Measurements from ENCODE around the gene MROH7.

MROH7 gene

DNA sequence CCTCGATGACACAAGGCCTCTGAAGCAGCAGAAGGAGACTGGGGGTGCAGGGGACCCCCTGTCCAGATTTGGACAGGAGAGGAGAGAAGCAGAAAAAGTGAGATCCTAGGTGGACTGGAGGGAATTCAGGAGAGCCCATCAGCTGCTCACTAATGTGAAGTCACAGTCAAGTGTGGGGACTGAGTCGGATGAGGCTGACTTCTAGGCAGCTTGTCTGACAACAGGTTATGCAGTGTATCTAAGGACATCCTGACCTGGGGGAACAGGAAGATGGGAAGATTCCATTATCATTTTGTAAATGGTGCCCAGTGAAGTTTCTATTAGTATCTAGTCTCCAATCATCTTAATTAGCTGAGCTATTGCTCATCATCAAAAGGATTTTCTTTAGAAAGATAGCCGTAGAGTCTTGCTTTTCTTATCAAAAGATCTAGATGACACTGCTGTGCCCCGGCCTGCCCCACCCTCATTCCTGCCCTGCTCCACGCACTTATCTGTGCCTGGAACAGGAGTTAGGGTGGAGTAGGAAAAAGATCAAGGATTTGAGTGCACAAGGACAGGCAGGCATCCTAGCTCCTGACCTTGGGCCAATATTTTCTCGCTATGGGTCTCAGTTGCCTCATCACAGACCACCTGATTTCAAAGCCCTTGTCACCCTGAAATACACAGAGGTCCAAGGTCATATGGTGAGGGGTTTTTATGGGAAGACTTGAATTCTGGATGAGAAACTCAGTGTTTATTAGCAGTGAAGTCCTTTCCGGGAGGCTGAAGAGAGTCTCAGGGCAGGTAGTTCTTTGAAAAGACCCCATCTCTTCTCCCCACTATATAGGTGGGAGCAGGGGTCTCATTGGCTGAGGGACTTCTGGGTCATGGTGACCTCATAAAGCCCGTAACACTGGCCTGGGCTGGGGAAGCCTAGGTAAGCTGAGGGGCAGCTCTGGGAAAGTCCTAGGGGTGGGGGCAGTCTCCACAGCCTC is at the start of gene MROH7:
TSS of gene MROH7 (plus strand) at position 924 of the 974 bp plus-strand sequence. CDS start 11,141 bp downstream, outside the sequence.
- DNase-seq (ENCODE audit: low spot score) = no peak

GRCh38 chr1:54593571-54594160 is 47.9 kb upstream of the MROH7 start:
- no peak for DNase-seq (ENCODE audit: low spot score)

GRCh38 chr1:54594463-54594862 is 47.1 kb upstream of the MROH7 start:
- DNase-seq (ENCODE audit: low spot score) = no peak

DNA sequence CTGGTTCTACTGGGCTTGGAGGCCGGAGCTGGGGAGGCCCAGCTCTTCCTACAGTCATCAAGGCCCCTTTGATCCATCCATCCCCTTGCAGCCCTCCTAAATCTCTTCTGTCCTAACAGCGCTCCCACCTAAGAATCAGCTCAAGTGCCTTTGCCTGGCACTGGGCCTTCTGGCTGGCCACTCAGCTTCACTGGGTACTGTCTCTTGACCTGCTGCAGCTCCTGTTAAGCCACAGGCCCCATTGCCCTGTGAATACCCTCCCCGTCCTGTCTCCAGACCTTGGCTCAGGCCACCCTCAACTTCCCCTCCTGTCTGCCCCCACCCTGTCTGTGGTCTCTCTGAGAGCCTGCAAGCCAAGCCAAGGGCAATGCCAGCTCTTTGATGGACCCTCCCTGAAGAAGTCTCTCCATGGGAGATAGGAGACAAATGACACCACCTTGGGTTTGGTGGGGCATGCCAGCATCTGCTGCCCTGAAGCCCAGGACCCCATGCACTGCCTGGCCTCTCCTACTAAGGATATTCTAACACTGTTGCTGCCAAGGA is 45.6 kb upstream of the MROH7 start:
- no peak for DNase-seq (ENCODE audit: low spot score)

- DNase-seq (ENCODE audit: low spot score) = no peak
Observed at GRCh38 chr1:54596756-54597155, 44.8 kb upstream of the MROH7 start.

GRCh38 chr1:54597455-54598030 is 44.0 kb upstream of the MROH7 start:
- no peak for DNase-seq (ENCODE audit: low spot score)

DNA sequence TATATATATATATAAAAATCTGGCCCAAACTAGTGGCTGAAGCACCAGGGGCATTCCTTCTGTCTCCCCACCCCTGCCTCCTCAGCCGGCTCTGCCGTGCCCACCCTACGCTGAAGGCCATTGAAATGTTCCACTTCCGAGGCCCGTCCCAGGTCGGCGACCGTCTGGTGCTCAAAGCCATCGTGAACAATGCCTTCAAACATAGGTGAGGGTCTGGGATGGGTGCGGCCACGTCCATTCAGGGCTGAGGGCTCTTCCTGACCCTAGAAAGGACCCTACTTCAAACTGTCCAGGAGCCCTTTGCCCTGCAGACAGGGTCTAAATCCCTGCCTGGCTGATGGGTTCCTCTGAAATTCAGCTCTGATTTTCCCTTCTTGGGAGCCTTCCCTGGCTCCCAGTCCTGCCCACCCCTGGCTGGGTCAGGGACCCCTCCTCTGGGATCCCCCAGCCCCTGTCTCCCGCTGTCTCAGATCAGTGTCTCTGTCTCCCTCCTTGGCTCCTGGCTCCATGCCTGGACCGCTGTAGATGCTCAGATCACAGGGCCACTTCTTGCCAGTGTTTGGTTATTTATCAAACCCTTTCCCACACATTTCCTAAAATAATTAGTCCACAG is 42.3 kb upstream of the MROH7 start:
- DNase-seq (ENCODE audit: low spot score) = no peak

GRCh38 chr1:54600947-54601721 is 40.5 kb upstream of the MROH7 start:
- no peak for DNase-seq (ENCODE audit: low spot score)

DNA sequence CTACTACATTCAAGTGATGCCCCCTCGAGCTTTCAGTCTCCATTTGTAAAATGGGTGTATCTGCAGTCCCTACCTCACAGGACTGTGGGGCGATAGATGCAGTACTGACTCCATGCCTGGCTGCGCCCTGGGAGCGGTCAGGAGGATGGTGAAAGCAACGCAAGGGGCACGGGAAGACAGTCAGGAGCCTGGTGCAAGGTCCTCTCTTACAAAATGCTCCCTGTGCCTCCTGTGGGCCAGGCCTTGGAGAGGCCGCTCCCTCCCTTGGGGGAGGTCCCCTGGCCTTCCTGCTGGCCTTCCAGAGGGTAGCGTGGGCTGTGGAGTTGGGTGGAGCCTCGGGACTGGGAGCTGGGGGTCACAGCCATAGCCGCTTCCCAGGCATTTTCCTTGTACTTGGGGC is 39.9 kb upstream of the MROH7 start:
- no peak for DNase-seq (ENCODE audit: low spot score)

- no peak for DNase-seq (ENCODE audit: low spot score)
Observed at GRCh38 chr1:54602554-54602953, 39.0 kb upstream of the MROH7 start.

- DNase-seq (ENCODE audit: low spot score) = no peak
Observed at GRCh38 chr1:54603241-54603640, 38.3 kb upstream of the MROH7 start.

GRCh38 chr1:54604051-54604450 is 37.5 kb upstream of the MROH7 start:
- DNase-seq (ENCODE audit: low spot score) = no peak

GRCh38 chr1:54604572-54605370 is 36.8 kb upstream of the MROH7 start:
- no peak for DNase-seq (ENCODE audit: low spot score)

GRCh38 chr1:54606096-54606989 is 35.2 kb upstream of the MROH7 start:
- no peak for DNase-seq (ENCODE audit: low spot score)

GRCh38 chr1:54606990-54607325 is 34.6 kb upstream of the MROH7 start:
- DNase-seq (ENCODE audit: low spot score) = no peak

- DNase-seq (ENCODE audit: low spot score) = no peak
Observed at GRCh38 chr1:54607821-54608565, 33.6 kb upstream of the MROH7 start.

DNA sequence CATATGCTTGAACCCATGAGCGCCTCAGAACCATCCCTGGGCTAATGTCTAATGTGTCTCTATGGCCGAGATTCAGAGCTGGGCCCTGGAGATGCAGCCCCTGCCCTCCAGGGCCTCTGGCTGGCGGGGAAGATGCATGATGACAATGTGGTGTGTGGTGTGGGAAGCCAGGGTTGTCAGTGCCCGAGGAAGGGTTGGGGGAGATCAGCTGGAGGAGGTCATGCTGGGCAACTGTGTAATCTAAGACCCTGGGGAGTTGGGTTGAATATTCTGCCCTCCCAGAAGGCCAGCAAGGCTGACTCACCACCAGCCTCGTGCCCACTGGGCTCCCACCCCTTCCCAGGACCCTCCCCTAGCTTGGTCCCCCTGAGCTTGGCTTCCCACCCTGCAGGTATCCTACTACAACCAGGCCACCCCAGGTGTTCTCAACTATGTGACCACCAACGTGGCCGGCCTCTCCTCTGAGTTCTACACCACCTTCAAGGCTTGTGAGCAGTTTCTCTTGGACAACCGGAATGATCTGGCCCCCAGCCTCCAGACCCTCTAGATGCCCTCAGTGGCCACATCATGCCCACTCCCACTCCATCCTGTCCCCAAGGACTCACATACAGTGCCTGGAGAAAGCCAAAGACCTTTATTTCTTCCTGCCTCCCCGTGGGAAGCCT is 32.9 kb upstream of the MROH7 start:
- no peak for DNase-seq (ENCODE audit: low spot score)

- DNase-seq (ENCODE audit: low spot score) = no peak
Observed at GRCh38 chr1:54609301-54609921, 32.2 kb upstream of the MROH7 start.
